WTC11 (cell line): Measurements from ENCODE around the gene FXYD5. TPM values are rescaled to one million over a fixed set of nuclear protein-coding genes. Genes with fewer than 3 reads are reported as not detected.

ENCODE experiments used
- ATAC-seq: fragments of 200-7000 bp; cut with Tn5 transposase; 2 replicates; pipeline ENCODE4 v1.10.0; 2021; ENCODE audit warnings: mild to moderate bottlenecking, moderate library complexity
- CTCF ChIA-PET: fragments of 300-600 bp; sonication (Branson Sonifier 250); formaldehyde crosslinking; loops from one replicate; lab custom pipeline; 2021; ENCODE audit warnings: antibody characterized with exemption; lab: Charles Lee
- POLR2A ChIA-PET: fragments of 350-600 bp; sonication (Branson Sonifier 250); formaldehyde crosslinking; loops from one replicate; lab custom pipeline; 2021; ENCODE audit warnings: antibody characterized with exemption; lab: Charles Lee
- DNase-seq: peaks from one replicate; pipeline ENCODE4 v3.0.0; 2021; ENCODE audit warnings: low spot score
- H3K27ac Mint-ChIP-seq: 2 replicates; pipeline ENCODE4 v1.8.0; 2021; ENCODE audit warnings: mixed read lengths
- H3K27me3 Mint-ChIP-seq: 2 replicates; pipeline ENCODE4 v1.8.0; 2021; ENCODE audit warnings: low read depth, mild to moderate bottlenecking, moderate library complexity, mixed read lengths
- H3K36me3 Mint-ChIP-seq: 2 replicates; pipeline ENCODE4 v1.8.0; 2021; ENCODE audit warnings: mixed read lengths
- H3K4me1 Mint-ChIP-seq: 2 replicates; pipeline ENCODE4 v1.8.0; 2022; ENCODE audit warnings: mixed read lengths
- H3K4me3 Mint-ChIP-seq: 2 replicates; pipeline ENCODE4 v1.8.0; 2021; ENCODE audit warnings: mild to moderate bottlenecking, moderate library complexity, mixed read lengths
- H3K9me3 Mint-ChIP-seq: 2 replicates; pipeline ENCODE4 v1.8.0; 2021; ENCODE audit warnings: mixed read lengths
- AR ChIP-seq: fragments of 250-450 bp; sonication (Bioruptor Pico); IDR thresholded peaks from 2 replicates; pipeline ENCODE4 v1.9.0; 2021; ENCODE audit warnings: mild to moderate bottlenecking
- CDX4 ChIP-seq: fragments of 250-450 bp; sonication (Bioruptor Pico); IDR thresholded peaks from 2 replicates; pipeline ENCODE4 v1.9.0; 2021; ENCODE audit warnings: moderate library complexity, mild to moderate bottlenecking, inconsistent platforms, borderline replicate concordance
- CREB1 ChIP-seq: sonication (generic); formaldehyde crosslinking; IDR thresholded peaks from 2 replicates; pipeline ENCODE4 v1.8.0; 2023; ENCODE audit warnings: mild to moderate bottlenecking, missing genetic modification reagents
- FOXP4 ChIP-seq: sonication (generic); formaldehyde crosslinking; IDR thresholded peaks from 2 replicates; pipeline ENCODE4 v1.8.0; 2022; ENCODE audit warnings: mild to moderate bottlenecking, missing genetic modification reagents
- GTF2I ChIP-seq: fragments of 250-450 bp; sonication (Bioruptor Pico); conservative IDR thresholded peaks from 2 replicates; pipeline ENCODE4 v1.4.0; 2021; ENCODE audit warnings: mild to moderate bottlenecking
- IRF1 ChIP-seq: sonication (generic); formaldehyde crosslinking; IDR thresholded peaks from 2 replicates; pipeline ENCODE4 v1.8.0; 2023; ENCODE audit warnings: missing genetic modification reagents
- MXD4 ChIP-seq: fragments of 250-450 bp; sonication (Bioruptor Pico); IDR thresholded peaks from 2 replicates; pipeline ENCODE4 v1.8.0; 2021; ENCODE audit warnings: mild to moderate bottlenecking, moderate library complexity, borderline replicate concordance
- NR1H2 ChIP-seq: sonication (generic); formaldehyde crosslinking; IDR thresholded peaks from 2 replicates; pipeline ENCODE4 v1.9.0; 2021; ENCODE audit warnings: mild to moderate bottlenecking, moderate library complexity, missing genetic modification reagents
- NR3C1 ChIP-seq: sonication (generic); formaldehyde crosslinking; conservative IDR thresholded peaks from 2 replicates; pipeline ENCODE4 v1.8.1; 2023; ENCODE audit warnings: low read depth, mild to moderate bottlenecking, missing genetic modification reagents
- SMAD4 ChIP-seq: sonication (generic); formaldehyde crosslinking; IDR thresholded peaks from 2 replicates; pipeline ENCODE4 v1.8.0; 2022; ENCODE audit warnings: mild to moderate bottlenecking, missing genetic modification reagents
- STAT6 ChIP-seq: sonication (generic); formaldehyde crosslinking; conservative IDR thresholded peaks from 2 replicates; pipeline ENCODE4 v1.8.1; 2023; ENCODE audit warnings: mild to moderate bottlenecking, low read depth, missing genetic modification reagents, moderate library complexity
- TCF7 ChIP-seq: sonication (generic); formaldehyde crosslinking; IDR thresholded peaks from 2 replicates; pipeline ENCODE4 v1.8.0; 2022; ENCODE audit warnings: mild to moderate bottlenecking, low read depth, missing genetic modification reagents, moderate library complexity
- TEAD1 ChIP-seq: sonication (generic); formaldehyde crosslinking; IDR thresholded peaks from 2 replicates; pipeline ENCODE4 v1.8.0; 2022; ENCODE audit warnings: mild to moderate bottlenecking, missing genetic modification reagents
- ZNF138 ChIP-seq: sonication (generic); formaldehyde crosslinking; conservative IDR thresholded peaks from 2 replicates; pipeline ENCODE4 v1.8.1; 2022; ENCODE audit warnings: mild to moderate bottlenecking, moderate library complexity, missing genetic modification reagents
- ZNF219 ChIP-seq: sonication (generic); formaldehyde crosslinking; IDR thresholded peaks from 2 replicates; pipeline ENCODE4 v1.8.0; 2023; ENCODE audit warnings: missing genetic modification reagents, mild to moderate bottlenecking, borderline replicate concordance
- ZNF232 ChIP-seq: sonication (generic); formaldehyde crosslinking; IDR thresholded peaks from 2 replicates; pipeline ENCODE4 v1.8.0; 2022; ENCODE audit warnings: mild to moderate bottlenecking, missing genetic modification reagents
- ZNF396 ChIP-seq: fragments of 250-450 bp; sonication (Bioruptor Pico); IDR thresholded peaks from 2 replicates; pipeline ENCODE4 v1.8.0; 2021; ENCODE audit warnings: mild to moderate bottlenecking, moderate library complexity, borderline replicate concordance
- ZSCAN18 ChIP-seq: fragments of 250-450 bp; sonication (Bioruptor Pico); IDR thresholded peaks from 2 replicates; pipeline ENCODE4 v2.1.2; 2022; ENCODE audit warnings: mild to moderate bottlenecking, moderate library complexity
- total RNA-seq: library from RNA; stranded (reverse); gene quantifications from 3 replicates; pipeline ENCODE4 v1.2.3, GENCODE V29; 2021

Gene FXYD5
- total RNA-seq, 1 experiment from 2014 or later = 114 TPM

- no peak for DNase-seq
- POLR2A ChIA-PET = no interaction called here
- CTCF ChIA-PET = no interaction called here
- Mint-ChIP-seq H3K9me3 (peaks cover 10% of the 10 kb centered on the region), H3K27me3 (no peaks in the 10 kb centered on the region; the same call in 1 of the 2 replicates), H3K4me1 (peaks cover 39% of the 10 kb centered on the region), H3K4me3 (no peak overlapping the region), H3K27ac (no peak overlapping the region), H3K36me3 (0 out of 2 replicates have a peak, but pooled peaks cover 4% of the 10 kb centered on the region)
- ATAC-seq = no peak
- TF ChIP-seq ZSCAN18 (no peak), NR3C1 (no peak), SMAD4 (CRISPR knock-in tag) (no peak), TEAD1 (CRISPR knock-in tag) (no peak), IRF1 (CRISPR knock-in tag) (no peak), ZNF396 (CRISPR knock-in tag) (no peak), CDX4 (CRISPR knock-in tag) (no peak), ZNF219 (CRISPR knock-in tag) (no peak), ZNF138 (CRISPR knock-in tag) (no peak), ZNF232 (CRISPR knock-in tag) (no peak), STAT6 (no peak), CREB1 (CRISPR knock-in tag) (no peak), FOXP4 (CRISPR knock-in tag) (no peak), TCF7 (CRISPR knock-in tag) (no peak), NR1H2 (CRISPR knock-in tag) (no peak), MXD4 (CRISPR knock-in tag) (no peak), GTF2I (CRISPR knock-in tag) (no peak), AR (no peak)
Measured at GRCh38 chr19:35207391-35207871, 52.9 kb downstream of the FXYD5 start.
